GM19324 (cell line): ENCODE data around the gene MAPRE2.

Experiments used
- ATAC-seq: cut with Tn5 transposase; IDR thresholded peaks from one replicate; pipeline ENCODE4 v1.9.1; 2021; ENCODE audit warnings: mild to moderate bottlenecking, moderate library complexity; ENCODE audit not compliant: unreplicated experiment, low FRiP score

Gene MAPRE2

DNA sequence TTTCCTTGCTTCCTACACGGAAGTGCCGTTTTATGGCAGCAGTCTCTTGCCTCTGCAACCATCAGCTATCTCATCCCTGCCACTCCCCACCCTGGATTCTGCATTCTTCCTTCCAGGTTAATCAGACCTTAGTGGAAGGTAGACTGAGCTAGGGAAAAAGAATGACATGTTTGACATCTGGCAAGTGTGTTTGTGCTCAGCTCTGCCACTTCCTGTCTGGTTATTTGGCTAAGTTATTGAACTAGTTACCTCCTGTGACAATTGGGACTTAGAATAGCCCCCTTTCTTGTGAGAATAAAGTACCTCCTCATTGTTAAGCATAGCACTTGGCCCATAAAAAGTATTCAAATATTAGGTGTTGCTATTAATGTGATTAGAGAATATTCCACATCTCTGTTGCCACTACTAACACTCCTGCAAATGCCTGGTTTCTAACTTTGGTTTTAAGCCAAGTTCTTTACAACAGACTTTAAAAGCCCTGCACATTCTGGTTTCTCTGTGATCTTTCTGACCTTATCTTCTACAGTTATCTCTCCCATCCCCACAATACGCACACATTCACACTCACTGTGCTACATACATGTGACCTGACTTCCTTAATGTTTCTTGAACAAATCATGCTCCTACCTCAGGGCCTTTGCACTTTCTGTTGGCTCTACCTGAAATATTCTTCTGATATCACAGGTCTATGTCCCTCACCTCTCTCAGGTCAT lies 10.8 kb upstream of the MAPRE2 start:
- ATAC-seq: peak; percentile 42

DNA sequence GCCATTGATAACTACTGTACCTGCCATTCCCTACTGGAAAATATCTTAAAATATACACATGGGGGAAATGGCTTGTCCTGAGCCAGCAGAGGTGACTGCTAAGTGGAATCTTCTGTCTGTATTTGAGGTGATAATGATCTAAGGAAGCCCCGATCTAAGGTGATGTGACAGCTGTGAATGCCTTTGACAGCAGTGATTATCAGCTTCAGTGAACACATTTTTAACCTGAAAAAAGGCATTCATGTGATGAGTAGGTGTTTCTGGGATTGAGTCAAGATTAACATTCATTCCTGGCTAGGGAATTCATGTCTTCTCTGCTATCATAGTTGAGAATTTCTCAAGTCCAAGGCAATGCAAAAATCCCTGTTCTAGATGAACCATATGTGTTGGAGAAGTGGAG lies 9.1 kb upstream of the MAPRE2 start:
- no peak for ATAC-seq

DNA sequence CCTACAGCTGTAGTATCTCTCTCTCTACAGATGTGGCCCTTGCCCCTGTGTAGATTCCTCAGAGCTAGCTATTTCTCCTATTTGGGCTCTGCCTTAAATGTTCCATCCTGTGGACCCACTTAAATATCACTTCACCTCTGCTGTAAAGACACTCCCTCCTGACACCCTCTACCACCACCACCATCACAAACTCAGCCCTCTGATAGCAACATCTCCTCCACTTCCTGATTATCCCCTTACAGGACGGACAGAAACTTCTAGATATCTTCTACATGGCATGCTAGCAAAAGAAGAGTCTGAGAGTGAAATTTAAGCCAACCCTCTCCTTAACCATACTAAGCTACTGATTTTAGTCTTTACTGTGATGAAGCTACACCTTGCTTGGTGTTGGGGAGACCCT lies 3.2 kb upstream of the MAPRE2 start:
- no peak for ATAC-seq

DNA sequence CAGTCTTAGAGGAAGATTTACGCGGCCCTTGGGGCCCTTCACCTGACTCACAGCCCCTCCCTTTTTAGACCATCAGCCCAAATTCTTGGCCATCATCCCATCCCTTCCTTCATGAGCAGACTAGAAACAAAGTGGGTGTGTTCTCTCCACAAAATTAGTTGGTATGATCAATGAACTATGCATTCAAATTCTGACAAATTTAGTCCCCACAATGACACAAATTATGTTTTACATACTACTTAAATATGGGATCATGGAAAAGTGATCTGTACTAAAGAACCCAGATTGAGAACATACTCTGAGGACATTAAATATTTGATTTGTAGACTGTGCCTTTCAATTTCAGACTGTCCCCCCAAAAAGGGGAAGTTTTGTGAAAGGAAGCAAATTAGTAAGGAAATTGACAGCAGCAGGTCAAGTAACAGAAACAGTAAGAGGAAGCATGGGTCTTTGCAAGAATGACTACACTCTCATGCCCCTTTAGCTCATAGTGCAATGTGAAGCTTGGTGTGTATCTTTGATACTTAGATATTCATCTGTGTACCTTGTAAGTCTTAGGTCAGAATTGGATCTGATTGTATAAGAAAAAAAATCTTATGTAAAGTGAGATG lies 2.2 kb upstream of the MAPRE2 start:
- no peak for ATAC-seq

DNA sequence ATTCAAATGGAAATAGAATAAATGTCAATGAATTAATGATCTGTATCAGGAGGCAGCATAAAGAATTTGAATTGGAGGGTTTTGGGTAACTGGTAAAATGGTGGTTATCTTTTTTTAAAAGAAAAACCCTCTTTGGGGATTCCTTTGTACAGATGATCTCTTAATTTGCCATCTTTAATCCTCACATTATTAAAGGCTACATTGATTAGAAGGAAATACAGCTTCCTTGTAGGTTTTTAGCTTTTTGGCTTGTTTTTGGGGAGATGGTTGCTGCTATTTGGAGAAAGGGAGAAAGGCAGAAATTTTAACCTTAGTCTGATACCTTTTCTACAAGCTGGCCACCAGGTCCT lies 600 bp upstream of the MAPRE2 start:
- no peak for ATAC-seq

DNA sequence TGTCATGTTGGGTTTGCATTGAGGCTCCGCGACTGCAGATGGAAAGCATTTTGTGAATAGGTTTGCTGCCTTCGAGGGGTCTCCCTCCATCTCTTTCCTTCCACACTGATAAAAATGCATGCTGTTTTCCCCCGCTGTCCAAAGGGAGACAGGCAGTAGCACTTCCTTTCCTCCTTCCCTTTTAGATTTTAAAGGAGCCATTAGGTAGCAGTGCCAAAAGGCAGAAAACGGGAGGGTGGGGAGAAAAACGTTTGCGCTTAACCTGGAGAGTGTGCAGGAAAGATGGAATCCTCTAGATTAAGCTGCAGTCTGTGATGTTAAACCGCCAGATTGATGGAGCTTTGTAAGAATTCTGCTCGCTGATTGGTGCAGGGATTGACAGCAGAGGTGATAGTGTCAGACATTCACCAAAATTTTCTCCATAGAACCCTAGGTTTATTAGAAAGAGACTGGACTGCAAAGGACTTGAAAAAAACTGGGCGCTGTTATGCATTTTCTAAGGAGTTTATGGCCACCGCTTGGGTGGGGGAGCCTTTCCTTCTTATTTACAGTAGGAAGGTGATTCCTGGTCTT lies 688 bp downstream of the MAPRE2 start:
- no peak for ATAC-seq

DNA sequence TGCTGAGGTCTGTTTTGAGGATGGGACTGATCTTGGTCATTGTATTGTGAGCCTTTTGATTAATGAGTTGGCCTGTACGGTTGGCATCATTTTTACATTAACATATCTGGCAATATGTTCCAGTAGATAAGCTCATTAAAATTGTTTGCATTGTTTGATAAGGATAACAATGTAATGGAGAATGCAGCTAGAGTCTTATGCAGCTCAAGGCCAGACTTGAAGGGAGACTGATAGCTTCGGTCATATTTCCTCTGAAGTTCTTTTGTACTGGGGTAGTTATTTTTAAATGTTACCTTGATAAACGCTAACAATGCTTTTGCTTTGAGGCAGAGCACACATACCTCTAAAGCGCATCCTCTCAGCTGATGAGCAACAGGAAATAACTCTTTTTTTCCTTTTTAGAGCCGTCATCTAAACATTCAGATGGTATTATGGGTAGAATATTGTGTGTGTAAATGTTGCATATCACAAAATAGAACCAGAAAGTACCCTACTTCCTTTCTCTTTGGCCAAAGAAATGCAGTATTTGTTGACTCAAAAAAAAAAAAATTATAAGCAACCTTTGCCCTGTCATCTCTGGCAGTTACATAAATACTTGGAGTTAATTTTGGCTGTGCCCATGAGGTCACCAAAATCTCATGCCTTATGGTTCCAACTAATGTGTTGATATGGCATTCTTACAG lies 1.3 kb downstream of the MAPRE2 start:
- ATAC-seq: no peak

DNA sequence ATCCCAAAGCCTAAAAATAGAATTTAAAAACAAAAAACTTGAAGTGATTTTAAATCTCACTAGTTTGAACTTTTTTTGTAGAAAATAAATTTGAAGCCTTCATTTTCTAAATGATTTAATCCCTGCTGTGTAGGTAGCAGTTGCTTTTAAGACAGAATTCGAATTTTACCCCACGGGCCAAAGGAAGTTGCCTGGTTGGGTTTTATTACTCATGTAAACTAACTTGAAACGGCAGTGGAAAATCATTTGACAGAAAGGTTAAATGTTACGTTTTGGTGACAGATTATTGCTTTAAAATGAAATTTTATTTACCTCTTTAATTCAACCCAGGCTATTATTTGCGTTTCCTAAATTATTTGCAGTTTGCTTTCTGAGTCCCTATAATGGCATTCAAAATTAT lies 2.0 kb downstream of the MAPRE2 start:
- no peak for ATAC-seq

DNA sequence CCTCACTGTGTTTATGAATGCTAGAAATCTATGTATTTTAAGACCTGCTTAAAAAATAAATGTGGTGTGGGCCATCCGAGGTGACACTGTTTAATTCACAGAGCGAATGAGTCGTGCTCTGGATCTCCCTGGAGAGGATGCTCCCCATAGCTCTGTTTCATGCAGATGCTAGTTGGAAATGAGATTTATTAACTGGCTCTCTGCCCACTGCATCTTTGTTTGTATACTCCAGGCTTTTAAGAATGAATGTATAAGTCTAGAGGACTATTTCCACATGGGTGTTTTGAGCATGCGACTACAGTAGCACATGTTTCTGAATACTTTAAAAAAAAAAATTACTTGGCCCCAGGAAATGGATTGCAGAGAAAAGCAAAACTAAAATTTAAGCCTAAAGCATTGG lies 3.9 kb downstream of the MAPRE2 start:
- no peak for ATAC-seq

DNA sequence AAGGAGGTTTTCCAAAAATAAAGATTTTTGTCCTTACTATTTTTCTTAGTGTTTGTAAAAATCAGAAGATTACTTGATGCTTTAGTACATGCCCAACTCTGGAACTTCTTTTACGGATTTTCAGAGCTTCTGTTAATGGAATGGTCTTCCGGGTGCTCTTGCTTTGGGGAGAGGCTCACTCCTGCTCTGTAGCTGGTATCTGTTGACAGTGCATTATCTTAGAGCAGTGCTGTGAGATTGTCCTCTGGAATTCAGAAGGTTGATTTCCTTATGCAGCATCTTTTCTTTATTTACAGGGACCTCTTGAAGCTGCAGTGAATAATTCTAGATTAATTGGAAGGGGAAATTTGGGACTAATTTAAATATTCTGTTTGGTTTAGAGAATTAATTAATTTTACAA lies 4.6 kb downstream of the MAPRE2 start:
- no peak for ATAC-seq

DNA sequence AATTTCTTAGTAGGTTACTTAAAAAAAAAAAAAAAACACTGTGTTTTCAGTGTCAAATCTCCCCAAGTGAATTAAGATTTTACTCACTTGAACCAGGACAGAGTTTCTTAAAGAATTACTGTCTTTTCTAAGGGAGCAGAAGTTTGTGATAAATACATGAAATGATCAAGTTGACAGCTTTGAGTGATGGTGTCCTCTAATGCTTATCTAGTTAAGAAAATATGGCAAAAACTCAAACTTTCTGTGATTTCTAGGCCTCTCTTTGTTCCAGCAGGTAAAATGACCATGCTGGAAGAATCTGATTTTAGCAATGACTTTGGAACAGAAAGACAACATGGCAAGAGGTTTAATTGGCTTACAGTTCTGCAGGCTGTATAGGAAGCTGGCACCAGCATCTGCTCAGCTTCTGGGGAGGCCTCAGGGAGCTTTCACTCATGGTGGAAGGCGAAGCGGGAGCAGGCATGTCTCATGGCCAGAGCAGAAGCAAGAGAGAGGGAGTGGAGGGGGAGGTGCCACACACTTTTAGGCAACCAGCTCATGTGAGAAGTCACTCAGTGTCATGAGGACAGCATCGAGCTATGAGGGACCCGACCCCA lies 6.6 kb downstream of the MAPRE2 start:
- no peak for ATAC-seq

DNA sequence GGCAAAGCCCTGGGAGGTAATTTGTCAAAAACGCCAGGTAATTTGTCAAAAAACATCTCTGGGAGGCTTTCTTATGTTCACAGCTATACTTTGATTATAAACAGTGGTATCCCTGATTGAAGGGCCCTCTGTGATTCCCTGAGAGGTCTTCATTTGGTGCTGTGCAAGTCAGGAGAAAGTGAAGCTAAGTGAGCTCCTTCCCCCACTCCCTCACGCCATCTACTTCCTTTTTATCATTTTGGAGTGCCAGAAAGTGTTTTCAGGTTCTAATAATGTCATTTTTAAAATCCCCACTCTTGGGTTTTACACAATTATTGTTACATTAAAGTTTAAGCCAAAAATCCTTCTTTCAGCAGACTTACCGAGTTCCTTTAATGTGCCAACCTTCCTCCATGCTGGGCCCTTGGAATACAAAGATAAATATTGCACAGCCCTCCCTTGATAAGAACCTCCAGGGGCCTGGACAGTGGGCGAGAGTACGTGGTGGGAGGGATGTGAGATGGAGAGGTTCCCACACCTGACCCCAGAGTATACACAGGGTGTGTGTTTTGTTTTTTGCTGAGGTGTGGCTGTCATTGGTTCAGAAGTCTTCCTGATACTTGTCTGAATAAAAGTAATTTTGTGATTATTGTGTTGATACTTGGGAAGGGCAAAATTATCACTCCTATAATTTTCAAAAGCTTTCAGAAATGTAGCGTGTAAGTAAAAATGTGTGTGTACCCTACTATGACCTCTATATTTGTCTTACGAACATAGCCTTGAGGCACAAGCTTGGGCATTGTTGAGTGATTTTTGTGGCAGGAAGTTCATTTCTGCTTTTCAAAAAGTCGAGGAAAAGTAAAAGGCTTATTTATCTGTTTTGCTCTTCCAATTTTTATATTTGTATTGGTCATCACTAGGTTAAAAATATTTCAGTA lies 8.2 kb downstream of the MAPRE2 start:
- ATAC-seq: no peak

DNA sequence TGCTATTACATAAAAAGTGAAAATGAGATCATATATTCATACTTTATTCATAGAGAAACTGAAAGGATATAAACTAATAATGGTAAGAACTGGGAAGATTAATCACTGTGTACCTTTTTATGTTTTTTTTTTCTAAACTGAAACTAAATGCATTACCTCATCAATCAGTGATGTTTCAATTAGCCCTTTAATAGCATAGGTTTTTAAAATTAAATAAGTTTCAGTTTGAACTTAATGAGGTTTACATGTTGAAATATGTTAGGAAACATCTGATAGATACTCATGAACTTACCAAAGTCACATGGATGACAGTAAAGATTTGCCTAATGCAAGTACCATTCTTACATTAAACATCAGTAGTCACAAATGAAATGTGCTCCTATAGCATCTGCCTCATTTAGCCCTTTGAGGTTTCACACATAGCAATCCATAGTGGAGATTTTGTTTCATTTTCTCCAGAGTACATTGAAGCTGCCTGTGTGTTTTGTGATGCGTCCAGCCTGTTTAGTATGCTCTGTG lies 8.9 kb downstream of the MAPRE2 start:
- no peak for ATAC-seq

DNA sequence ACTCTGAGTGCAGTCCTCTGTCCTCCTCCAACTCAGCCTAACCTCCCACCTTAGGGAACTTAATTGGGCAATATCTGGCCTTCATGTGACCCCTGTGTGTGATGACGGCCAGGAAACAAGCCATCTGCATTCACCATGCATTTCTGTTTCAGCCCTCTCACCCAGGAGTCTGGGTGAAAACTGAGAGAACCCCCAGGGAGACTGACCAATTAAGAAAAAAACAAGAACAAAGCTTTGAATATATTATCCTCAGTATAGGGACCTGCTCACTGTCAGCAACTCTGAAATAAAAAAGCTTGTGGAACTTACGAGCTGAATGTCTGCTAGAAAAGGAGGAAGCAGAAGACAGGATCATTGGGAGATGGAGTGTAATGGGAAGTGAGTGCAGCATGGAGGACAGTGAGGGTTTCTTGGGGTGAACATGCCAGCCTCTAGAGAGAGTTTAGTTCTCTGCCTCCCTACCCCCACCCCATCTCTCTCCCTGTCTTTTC lies 9.5 kb downstream of the MAPRE2 start:
- ATAC-seq: no peak

DNA sequence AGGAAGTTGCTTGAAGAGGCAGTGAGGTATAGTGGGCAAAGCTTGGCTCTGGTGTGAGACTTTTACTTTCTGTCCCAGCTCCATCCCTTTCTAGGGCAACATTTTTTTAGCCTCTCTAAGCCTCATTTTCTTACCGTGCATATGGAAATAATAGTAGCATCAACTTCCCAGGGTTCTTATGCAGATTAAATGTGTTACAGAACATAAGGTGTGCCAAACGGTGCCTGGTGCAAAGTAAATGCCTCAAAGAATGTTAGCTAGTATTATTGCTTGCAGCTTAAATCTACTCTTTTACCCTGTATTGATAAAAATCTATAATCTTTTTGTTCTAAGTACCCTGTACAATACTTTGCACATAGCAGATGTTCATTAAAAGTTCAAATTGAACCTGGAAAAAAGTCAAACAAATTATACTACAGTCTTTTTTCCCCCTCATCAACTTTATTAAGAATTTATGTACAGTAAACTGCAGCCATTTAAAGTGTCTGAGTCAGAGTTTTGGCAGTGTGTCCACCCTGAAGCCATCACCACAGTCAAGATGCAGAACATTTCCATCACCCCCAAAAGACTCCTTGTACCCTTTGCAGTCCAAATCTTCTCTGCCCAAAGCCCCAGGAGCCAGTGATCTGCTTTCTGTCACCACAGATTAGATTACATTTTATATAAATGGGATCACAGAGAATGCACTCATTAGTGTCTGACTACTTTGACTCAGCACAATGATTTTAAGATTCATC lies 10.6 kb downstream of the MAPRE2 start:
- ATAC-seq: no peak

DNA sequence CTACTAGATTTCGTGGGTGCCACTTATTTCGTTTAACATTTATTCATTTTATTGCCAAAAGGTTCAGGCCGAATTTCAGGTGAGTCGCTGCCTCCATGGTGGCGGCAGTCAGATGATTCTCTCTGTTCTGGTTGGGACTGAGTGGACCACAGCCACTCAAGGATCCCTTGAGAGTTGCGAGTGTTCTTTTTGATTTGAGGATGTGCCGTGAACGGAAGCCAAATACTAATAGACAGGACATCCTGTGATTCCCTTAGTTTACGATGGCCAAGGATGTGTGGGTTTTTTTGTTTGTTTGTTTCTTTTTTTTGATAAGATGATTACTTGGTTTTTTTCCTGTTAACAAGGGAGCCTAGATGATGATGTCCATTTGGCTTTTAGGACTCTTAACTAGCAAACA lies 13.2 kb downstream of the MAPRE2 start:
- no peak for ATAC-seq

DNA sequence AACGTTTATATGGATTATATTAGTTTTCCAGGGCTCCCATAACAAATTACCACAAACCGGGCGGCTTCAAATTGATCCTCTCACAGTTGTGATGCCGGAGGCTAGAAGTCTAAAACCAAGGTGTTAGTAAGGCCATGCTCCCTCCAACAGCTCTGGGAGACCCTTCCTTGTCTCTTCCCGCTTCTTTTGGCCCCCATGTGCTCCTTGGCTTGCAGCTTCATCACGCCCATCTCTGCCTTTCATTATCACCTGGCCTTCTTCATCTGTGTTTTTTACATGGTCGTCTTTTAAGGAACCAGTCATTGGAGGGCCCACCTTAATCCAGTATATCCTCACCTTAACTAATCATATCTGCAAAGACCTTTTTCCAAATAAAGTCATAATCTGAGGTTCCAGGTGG lies 13.9 kb downstream of the MAPRE2 start:
- ATAC-seq: no peak

DNA sequence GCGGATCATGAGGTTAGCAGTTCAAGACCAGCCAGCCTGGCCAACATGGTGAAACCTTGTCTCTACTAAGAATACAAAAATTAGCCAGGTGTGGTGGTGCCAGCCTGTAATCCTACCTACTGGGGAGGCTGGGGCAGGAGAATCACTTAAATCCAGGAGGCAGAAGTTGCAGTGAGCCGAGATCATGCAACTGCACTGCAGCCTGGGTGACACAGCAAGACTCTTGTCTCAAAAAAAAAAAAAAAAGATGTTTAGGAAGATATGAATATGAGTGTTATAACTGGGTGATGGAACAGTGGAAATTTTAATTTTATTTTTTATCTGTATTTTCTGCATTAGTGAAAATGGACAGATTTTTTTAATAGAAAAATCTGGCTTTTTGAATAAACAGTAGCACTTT lies 14.5 kb downstream of the MAPRE2 start:
- no peak for ATAC-seq

DNA sequence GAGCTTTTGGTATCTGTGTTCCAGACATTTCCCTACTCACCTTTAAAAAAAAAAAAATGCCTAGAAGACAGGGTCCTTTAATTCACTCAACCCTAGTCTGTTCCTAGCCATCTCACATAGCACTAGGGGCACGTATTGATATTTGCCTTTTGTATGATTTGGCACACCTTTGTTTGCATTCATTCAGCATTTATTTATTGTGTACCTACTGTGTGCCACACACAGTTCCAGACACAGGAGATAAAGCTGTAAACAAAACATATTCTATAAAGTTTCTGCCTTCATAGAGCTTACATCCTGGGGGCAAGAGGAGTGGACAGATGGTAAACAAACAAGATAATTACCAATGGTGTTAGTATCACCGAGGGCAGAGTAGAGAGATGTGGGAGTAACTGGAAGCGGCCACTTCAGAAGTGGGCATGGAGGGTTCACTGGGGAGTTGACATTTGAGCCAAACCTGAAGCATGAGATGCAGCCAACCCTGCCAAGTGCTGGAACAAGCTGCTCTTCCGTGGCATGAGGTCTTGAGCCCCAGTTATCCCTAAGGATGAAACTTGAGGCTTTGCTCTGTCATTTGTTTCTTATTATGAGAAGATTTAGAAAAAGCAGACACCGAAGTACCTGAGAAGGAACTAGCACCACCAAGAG lies 18.2 kb downstream of the MAPRE2 start:
- ATAC-seq: no peak
